Urinary bladder (tissue), 4 donors: ENCODE results near the gene FPGS. TPM values are rescaled to one million over a fixed set of nuclear protein-coding genes. Genes with fewer than 3 reads are reported as not detected.

Source experiments
- DNase-seq: peaks from one replicate; pipeline ENCODE4 v3.0.0-alpha.2; 2015; ENCODE audit errors: extremely low spot score
- H3K27ac ChIP-seq: one replicate; pipeline ENCODE4 v1.5.1; 2013; ENCODE audit warnings: low read depth, mild to moderate bottlenecking, moderate library complexity
- H3K36me3 ChIP-seq: one replicate; pipeline ENCODE4 v1.6.1; 2013; ENCODE audit warnings: mild to moderate bottlenecking, moderate library complexity; ENCODE audit not compliant: insufficient read depth
- H3K4me1 ChIP-seq: one replicate; pipeline ENCODE4 v1.6.1; 2013; ENCODE audit warnings: mild to moderate bottlenecking, moderate library complexity; ENCODE audit not compliant: insufficient read depth
- H3K4me3 ChIP-seq: one replicate; pipeline ENCODE4 v1.5.1; 2013; ENCODE audit warnings: low read depth, low read length
- WGBS: extraction: QIAGEN DNeasy Blood & Tissue Kit; methylation state at CpG from one replicate; pipeline ENCODE4 v1.1.7; 2013; 5-methylcytosine and 5-hydroxymethylcytosine counted together
- polyA plus RNA-seq: library from polyadenylated mRNA; stranded (reverse); fragments of 200-250 nt; gene quantifications from one replicate; pipeline ENCODE4 v1.2.3, GENCODE V29; 2013
- small RNA-seq: library from RNA; depleted of rRNA; stranded (forward); fragments of <200 nt; gene quantifications from one replicate; pipeline ENCODE3, GENCODE V24; 2014
- total RNA-seq: library from RNA; depleted of rRNA; stranded (reverse); fragments of >200 nt; gene quantifications from one replicate; pipeline ENCODE4 v1.2.3, GENCODE V29; 2014
- donor health status: healthy with polysubstance abuse.
- donor health status: healthy.

Gene FPGS
- total and polyA plus RNA-seq, 2 donors: 18.6 to 57.7 TPM

DNA sequence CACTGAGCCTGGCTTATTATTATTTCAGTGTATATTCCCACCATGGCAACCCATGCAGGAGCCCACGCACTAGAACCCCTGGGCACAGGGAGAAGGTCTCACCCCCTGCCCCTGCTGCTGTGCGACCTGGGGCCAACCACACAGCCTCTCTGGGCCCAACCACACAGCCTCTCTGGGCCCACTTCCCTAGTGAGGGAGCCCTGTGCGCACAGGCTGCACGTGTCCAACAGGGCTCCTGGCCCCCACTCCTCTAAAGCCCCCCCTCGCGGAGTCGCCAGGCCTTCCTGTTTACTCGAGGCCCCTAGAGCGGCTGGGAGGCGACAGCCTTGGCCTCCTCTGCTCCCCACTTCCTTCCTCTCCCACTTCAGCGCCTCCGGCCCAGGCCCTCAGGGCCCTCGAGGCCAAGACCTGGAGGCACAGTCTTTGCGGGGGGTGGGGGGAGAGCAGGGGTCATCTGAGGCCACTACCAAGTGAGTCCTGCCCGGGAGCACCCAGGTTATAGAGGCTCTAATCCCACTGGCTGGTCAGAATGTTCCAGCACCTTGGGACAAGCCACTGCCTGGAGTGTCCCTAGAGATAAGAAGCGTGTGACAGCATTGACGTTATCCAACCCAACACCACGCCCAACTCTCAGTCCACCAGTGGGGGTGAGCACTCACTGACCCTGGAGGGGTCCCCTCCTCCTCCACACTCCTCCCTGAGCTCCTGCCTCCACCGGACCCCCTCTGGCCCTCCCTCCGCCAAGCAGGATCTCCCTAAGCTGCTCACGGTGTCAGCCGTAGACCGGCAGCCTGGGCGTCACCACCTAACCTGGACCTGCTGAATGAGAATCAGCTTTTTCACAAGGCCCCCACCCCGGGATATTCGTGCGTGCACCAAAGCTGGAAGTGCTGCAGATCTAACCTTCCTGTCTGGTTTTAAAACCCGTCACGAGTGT is 59.7 kb downstream of the FPGS start:
- H3K36me3 ChIP-seq: no peaks in the 10 kb centered on the region
- no peaks in the 10 kb centered on the region for H3K4me1 ChIP-seq
- DNase-seq: no peak
- peak overlapping the region; percentile 75 for H3K27ac ChIP-seq
- H3K4me3 ChIP-seq: no peak overlapping the region
- WGBS: 48% methylated on average over 29 of the region's 29 CpGs

DNA sequence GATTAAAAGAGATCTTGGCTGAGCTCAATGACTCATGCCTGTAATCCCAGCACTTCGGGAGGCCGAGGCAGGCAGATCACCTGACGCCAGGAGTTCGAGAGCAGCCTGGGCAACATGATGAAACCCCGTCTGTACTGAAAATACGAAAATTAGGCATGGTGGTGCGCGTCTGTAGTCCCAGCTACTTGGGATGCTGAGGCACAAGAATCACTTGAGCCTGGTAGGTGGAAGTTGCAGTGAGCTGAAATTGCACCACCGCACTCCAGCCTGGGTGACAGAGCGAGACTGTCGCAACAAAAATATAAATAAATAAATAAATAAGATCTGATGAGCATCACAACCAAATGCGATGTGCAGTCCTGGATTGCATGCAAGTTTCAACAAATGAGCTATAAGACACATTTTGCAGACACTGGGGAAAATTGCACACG is 60.5 kb downstream of the FPGS start:
- 78% methylated on average over 13 of the region's 13 CpGs for WGBS
- Histone ChIP-seq H3K27ac (no peak overlapping the region), H3K36me3 (no peaks in the 10 kb centered on the region), H3K4me3 (no peak overlapping the region), H3K4me1 (no peaks in the 10 kb centered on the region)
- no peak for DNase-seq

Small RNA genes lying within 50 kb of the gene (small RNA-seq; reads per million reads assigned to genes)
- gene RF00019 (not detected), gene RNA5SP296 (not detected)

Other genes starting within 250 kb of the FPGS start
- 13.7 TPM for gene STXBP1, start 190.6 kb upstream of the FPGS start, total RNA-seq
- gene STXBP1, start 190.6 kb upstream of the FPGS start, polyA plus RNA-seq: 28.9 TPM
- not detected for gene CFAP157, start 95.9 kb upstream of the FPGS start, total RNA-seq
- gene CFAP157, start 95.9 kb upstream of the FPGS start, polyA plus RNA-seq: 0.23 TPM
- 5.7 TPM for gene PTRH1, start 87.2 kb upstream of the FPGS start, total RNA-seq
- gene PTRH1, start 87.2 kb upstream of the FPGS start, polyA plus RNA-seq: 29.8 TPM
- not detected for gene TTC16, start 86.8 kb upstream of the FPGS start, total RNA-seq
- gene TTC16, start 86.8 kb upstream of the FPGS start, polyA plus RNA-seq: not detected
- gene TOR2A, start 67.6 kb upstream of the FPGS start, total RNA-seq: 3.8 TPM
- gene TOR2A, start 67.6 kb upstream of the FPGS start, polyA plus RNA-seq: 16.5 TPM
- 11.6 TPM for gene SH2D3C, start 24.2 kb upstream of the FPGS start, total RNA-seq
- 16.6 TPM for gene SH2D3C, start 24.2 kb upstream of the FPGS start, polyA plus RNA-seq
- gene CDK9, start 16.8 kb upstream of the FPGS start, total RNA-seq: 30.1 TPM
- 66.2 TPM for gene CDK9, start 16.8 kb upstream of the FPGS start, polyA plus RNA-seq
- gene ENG, start 51.8 kb downstream of the FPGS start, total RNA-seq: 16.4 TPM
- 196 TPM for gene ENG, start 51.8 kb downstream of the FPGS start, polyA plus RNA-seq
- gene AK1, start 74.8 kb downstream of the FPGS start, total RNA-seq: 27.3 TPM
- gene AK1, start 74.8 kb downstream of the FPGS start, polyA plus RNA-seq: 57.2 TPM
- gene ST6GALNAC6, start 96.7 kb downstream of the FPGS start, total RNA-seq: 17.7 TPM
- gene ST6GALNAC6, start 96.7 kb downstream of the FPGS start, polyA plus RNA-seq: 105 TPM
- gene ST6GALNAC4, start 114.2 kb downstream of the FPGS start, total RNA-seq: 6.8 TPM
- 35.1 TPM for gene ST6GALNAC4, start 114.2 kb downstream of the FPGS start, polyA plus RNA-seq
- 0.48 TPM for gene PIP5KL1, start 127.9 kb downstream of the FPGS start, total RNA-seq
- gene PIP5KL1, start 127.9 kb downstream of the FPGS start, polyA plus RNA-seq: 1.4 TPM
- 7.5 TPM for gene DPM2, start 135.0 kb downstream of the FPGS start, total RNA-seq
- 32.1 TPM for gene DPM2, start 135.0 kb downstream of the FPGS start, polyA plus RNA-seq
- gene EEIG1, start 178.1 kb downstream of the FPGS start, total RNA-seq: 30.4 TPM
- 67.1 TPM for gene EEIG1, start 178.1 kb downstream of the FPGS start, polyA plus RNA-seq